Liver (tissue), 9 donors: Measurements from ENCODE around the gene FOXL2NB. TPM values are rescaled to one million over a fixed set of nuclear protein-coding genes. Genes with fewer than 3 reads are reported as not detected.

Source experiments
- DNase-seq: peaks from one replicate; pipeline ENCODE4 v3.0.0-alpha.2; 2017; ENCODE audit warnings: low spot score
- H3K27ac ChIP-seq, 2 donors: one replicate each; pipeline ENCODE4 v1.7.0; 2013; ENCODE audit warnings: inconsistent platforms in 2 of 2, low read length in 2 of 2, control low read depth in 1 of 2, low read depth in 1 of 2, mild to moderate bottlenecking in 1 of 2
- H3K27me3 ChIP-seq, 4 donors: one replicate each; pipeline versions ENCODE4 v1.6.1 to v1.7.0; 2013; ENCODE audit warnings: low read length in 3 of 4, inconsistent platforms in 1 of 4, mild to moderate bottlenecking in 1 of 4, moderate library complexity in 1 of 4; ENCODE audit not compliant: control insufficient read depth in 4 of 4, insufficient read depth in 4 of 4
- H3K36me3 ChIP-seq, 4 donors: one replicate each; pipeline versions ENCODE4 v1.6.1 to v1.7.0; 2013; ENCODE audit warnings: low read length in 3 of 4, mild to moderate bottlenecking in 3 of 4, low read depth in 1 of 4, moderate library complexity in 1 of 4; ENCODE audit not compliant: control insufficient read depth in 4 of 4, insufficient read depth in 3 of 4
- H3K4me1 ChIP-seq, 4 donors: one replicate each; pipeline versions ENCODE4 v1.6.1 to v1.7.0; 2013; ENCODE audit warnings: low read length in 3 of 4, mild to moderate bottlenecking in 3 of 4, moderate library complexity in 1 of 4; ENCODE audit not compliant: control insufficient read depth in 4 of 4, insufficient read depth in 4 of 4
- H3K4me3 ChIP-seq, 3 donors: one replicate each; pipeline versions ENCODE4 v1.6.1 to v1.7.0; 2013; ENCODE audit warnings: low read length in 3 of 3, control low read depth in 1 of 3, low read depth in 1 of 3, mild to moderate bottlenecking in 1 of 3
- H3K9ac ChIP-seq, 2 donors: one replicate each; pipeline ENCODE4 v1.7.0; 2013; ENCODE audit warnings: low read length in 2 of 2, mild to moderate bottlenecking in 2 of 2, moderate library complexity in 2 of 2, control low read depth in 1 of 2, low read depth in 1 of 2
- H3K9me3 ChIP-seq, 4 donors: one replicate each; pipeline versions ENCODE4 v1.6.1 to v1.7.0; 2013; ENCODE audit warnings: low read length in 3 of 4; ENCODE audit not compliant: control insufficient read depth in 4 of 4
- ATF3 ChIP-seq: IDR thresholded peaks from 2 replicates; pipeline ENCODE4 v1.6.1; 2016; ENCODE audit warnings: antibody characterized with exemption
- CTCF ChIP-seq: fragments of 150-350 bp; IDR thresholded peaks from 2 replicates; pipeline ENCODE4 v1.5.1; 2017; ENCODE audit warnings: improper control_type of control experiment, low read depth, low read length; ENCODE audit not compliant: missing input control
- EGR1 ChIP-seq, 2 donors: IDR thresholded peaks; 2 replicates each; pipeline ENCODE4 v1.6.1; 2016 to 2018; ENCODE audit warnings: antibody characterized with exemption in 2 of 2, low read depth in 2 of 2
- FOXA1 ChIP-seq: IDR thresholded peaks from 2 replicates; pipeline ENCODE4 v1.6.1; 2016; ENCODE audit warnings: antibody characterized with exemption
- FOXA2 ChIP-seq: IDR thresholded peaks from 2 replicates; pipeline ENCODE4 v1.6.1; 2016; ENCODE audit warnings: antibody characterized with exemption
- GABPA ChIP-seq, 2 donors: IDR thresholded peaks in 1 of 2; conservative IDR thresholded peaks in 1 of 2; 2 replicates each; pipeline ENCODE4 v1.6.1; 2016; ENCODE audit warnings: antibody characterized with exemption in 2 of 2, mild to moderate bottlenecking in 1 of 2, moderate library complexity in 1 of 2
- HNF4A ChIP-seq, 2 donors: conservative IDR thresholded peaks; 2 replicates each; pipeline ENCODE4 v1.6.1; 2016; ENCODE audit warnings: antibody characterized with exemption in 2 of 2, mild to moderate bottlenecking in 2 of 2
- HNF4G ChIP-seq: IDR thresholded peaks from 2 replicates; pipeline ENCODE4 v1.6.1; 2016; ENCODE audit warnings: antibody characterized with exemption
- MAX ChIP-seq: IDR thresholded peaks from 2 replicates; pipeline ENCODE4 v1.6.1; 2016; ENCODE audit warnings: antibody characterized with exemption
- NR2F2 ChIP-seq: IDR thresholded peaks from 2 replicates; pipeline ENCODE4 v1.6.1; 2016; ENCODE audit warnings: antibody characterized with exemption
- RAD21 ChIP-seq, 2 donors: IDR thresholded peaks; 2 replicates each; pipeline ENCODE4 v1.6.1; 2016; ENCODE audit warnings: antibody characterized with exemption in 2 of 2, mild to moderate bottlenecking in 2 of 2
- REST ChIP-seq: IDR thresholded peaks from 2 replicates; pipeline ENCODE4 v1.6.1; 2016; ENCODE audit warnings: antibody characterized with exemption, mild to moderate bottlenecking
- SP1 ChIP-seq: IDR thresholded peaks from 2 replicates; pipeline ENCODE4 v1.6.1; 2018; ENCODE audit warnings: antibody characterized with exemption, mild to moderate bottlenecking
- TAF1 ChIP-seq: conservative IDR thresholded peaks from 2 replicates; pipeline ENCODE4 v1.6.1; 2016; ENCODE audit warnings: antibody characterized with exemption, mild to moderate bottlenecking
- YY1 ChIP-seq: IDR thresholded peaks from 2 replicates; pipeline ENCODE4 v1.6.1; 2016; ENCODE audit warnings: antibody characterized with exemption, mild to moderate bottlenecking
- ZBTB33 ChIP-seq: IDR thresholded peaks from 2 replicates; pipeline ENCODE4 v1.6.1; 2016; ENCODE audit warnings: antibody characterized with exemption
- WGBS: extraction: QIAGEN DNeasy Blood & Tissue Kit; methylation state at CpG from one replicate; pipeline ENCODE4 v1.1.7; 2013; 5-methylcytosine and 5-hydroxymethylcytosine counted together
- polyA plus RNA-seq, 2 donors: library from polyadenylated mRNA; stranded (reverse) in 1 of 2; unstranded in 1 of 2; fragments of 200-250 nt in 1 of 2; fragments of >200 nt in 1 of 2; fragmentation: Nextera tagmentation in 1 of 2; extraction: Ambion mirVana in 1 of 2; gene quantifications; one replicate each; pipeline versions ENCODE4 v1.2.1 to v1.2.3, GENCODE V29; 2013 to 2015
- total RNA-seq, 2 donors: library from RNA; depleted of rRNA; stranded (reverse); fragments of >200 nt; gene quantifications; one replicate each; pipeline ENCODE4 v1.2.3, GENCODE V29; 2014
- donor health status: healthy.
- donor health status: healthy.
- donor health status: healthy.
- donor health status: healthy.
- donor health status: healthy.

FOXL2NB gene
- total and polyA plus RNA-seq, 4 donors = not detected

GRCh38 chr3:138912237-138912636 lies 34.8 kb upstream of the FOXL2NB start:
- peaks cover 1 to 11% (median 7%) of the 10 kb centered on the region in 4 donors for H3K4me1 ChIP-seq
- no peak overlapping the region for H3K9ac ChIP-seq
- 93% methylated on average over 4 of the region's 4 CpGs for WGBS
- TF ChIP-seq SP1 (no peak), EGR1 (IDR thresholded peaks at IDR 0.05; ENCODE audit: low read depth in 2 of 2) (no peak), TAF1 (no peak), HNF4A (conservative IDR thresholded peaks at IDR 0.05) (no peak), REST (no peak), FOXA1 (no peak), RAD21 (IDR thresholded peaks at IDR 0.05) (no peak), YY1 (no peak), ATF3 (no peak), ZBTB33 (no peak), CTCF (no peak), NR2F2 (no peak)
- no peaks in the 10 kb centered on the region for H3K27me3 ChIP-seq
- no peaks in the 10 kb centered on the region for H3K9me3 ChIP-seq
- no peak overlapping the region for H3K4me3 ChIP-seq
- H3K27ac ChIP-seq = no peak overlapping the region
- no peak for DNase-seq
- H3K36me3 ChIP-seq = no peaks in the 10 kb centered on the region

- Histone ChIP-seq H3K27ac (no peak overlapping the region), H3K4me3 (no peak overlapping the region), H3K4me1 (peaks cover 1 to 11% (median 7%) of the 10 kb centered on the region in 4 donors), H3K27me3 (no peaks in the 10 kb centered on the region), H3K9me3 (no peaks in the 10 kb centered on the region), H3K36me3 (no peaks in the 10 kb centered on the region), H3K9ac (no peak overlapping the region)
- DNase-seq = no peak
- TF ChIP-seq HNF4G (no peak), FOXA1 (no peak), ATF3 (no peak), HNF4A (conservative IDR thresholded peaks at IDR 0.05) (no peak), YY1 (no peak), RAD21 (IDR thresholded peaks at IDR 0.05) (no peak), EGR1 (IDR thresholded peaks at IDR 0.05; ENCODE audit: low read depth in 2 of 2) (no peak), TAF1 (no peak), GABPA (IDR thresholded peaks at IDR 0.05 in 1 of 2, conservative IDR thresholded peaks at IDR 0.05 in 1 of 2) (no peak), FOXA2 (no peak), REST (no peak), CTCF (no peak), MAX (no peak)
- 96% methylated on average over 3 of the region's 3 CpGs for whole genome bisulfite sequencing
These were observed 33.3 kb upstream of the FOXL2NB start for GRCh38 chr3:138913766-138914165.
